Stomach (tissue), 9 donors: Measurements from ENCODE around the gene CD40. TPM values are rescaled to one million over a fixed set of nuclear protein-coding genes. Genes with fewer than 3 reads are reported as not detected.

ENCODE experiments used
- DNase-seq, 2 donors: peaks; one replicate each; pipeline versions ENCODE4 v3.0.0 to v3.0.0-alpha.2; 2013 to 2019
- H3K27ac ChIP-seq, 5 donors: fragments of 200-600 bp in 4 of 5; sonication (generic) in 4 of 5; one replicate each; pipeline ENCODE4 v1.5.1; 2013 to 2019; ENCODE audit warnings: mild to moderate bottlenecking in 1 of 5, moderate library complexity in 1 of 5
- H3K27me3 ChIP-seq, 3 donors: fragments of 200-600 bp; sonication (generic); one replicate each; pipeline ENCODE4 v1.5.1; 2017 to 2019; ENCODE audit warnings: mixed run types in 1 of 3
- H3K36me3 ChIP-seq, 4 donors: fragments of 200-600 bp; sonication (generic); 1 replicate in 3 of 4; 2 replicates in 1 of 4; pipeline ENCODE4 v1.5.1; 2016 to 2019
- H3K4me1 ChIP-seq, 4 donors: fragments of 200-600 bp; sonication (generic); one replicate each; pipeline ENCODE4 v1.5.1; 2016 to 2019
- H3K4me3 ChIP-seq, 4 donors: fragments of 200-600 bp; sonication (generic) in 3 of 4; one replicate each; pipeline ENCODE4 v1.5.1; 2016 to 2019; ENCODE audit warnings: mild to moderate bottlenecking in 1 of 4
- H3K9me3 ChIP-seq, 4 donors: fragments of 200-600 bp; sonication (generic); one replicate each; pipeline ENCODE4 v1.5.1; 2016 to 2019
- CTCF ChIP-seq, 7 experiments: fragments of 450-650 bp in 4 of 7; fragments of 200-600 bp in 3 of 7; sonication (generic) in 3 of 7; IDR thresholded peaks; one replicate each; pipeline ENCODE4 v1.5.1; 2016 to 2019; ENCODE audit warnings: antibody characterized with exemption in 7 of 7, control low read depth in 2 of 7, mild to moderate bottlenecking in 1 of 7
- EP300 ChIP-seq: sonication (generic); formaldehyde crosslinking; IDR thresholded peaks from one replicate; pipeline ENCODE4 v1.6.1; 2017; ENCODE audit warnings: antibody characterized with exemption
- POLR2A ChIP-seq, 4 donors: fragments of 450-650 bp; IDR thresholded peaks; one replicate each; pipeline ENCODE4 v1.6.1; 2016; ENCODE audit warnings: antibody characterized with exemption in 4 of 4, control low read depth in 2 of 4, mild to moderate bottlenecking in 1 of 4, moderate library complexity in 1 of 4
- POLR2AphosphoS5 ChIP-seq, 3 donors: sonication (generic); formaldehyde crosslinking; IDR thresholded peaks; one replicate each; pipeline ENCODE4 v1.6.1; 2016; ENCODE audit warnings: antibody characterized with exemption in 3 of 3
- WGBS, 5 donors: extraction: QIAGEN DNeasy Blood & Tissue Kit in 3 of 5; methylation state at CpG; one replicate each; pipeline versions ENCODE4 v1.1.5 to v1.1.7; 2013 to 2018; 5-methylcytosine and 5-hydroxymethylcytosine counted together
- intact Hi-C: fragments of 100-400 bp; cut with DNase I; formaldehyde crosslinking; loops from one replicate; pipeline ENCODE4 v1.15.1; 2023; ENCODE audit warnings: low total_unique reads
- polyA plus RNA-seq, 3 donors: library from polyadenylated mRNA; stranded (reverse); fragments of 200-250 nt; gene quantifications; one replicate each; pipeline ENCODE4 v1.2.3, GENCODE V29; 2013
- total RNA-seq, 5 donors: library from RNA; depleted of rRNA; stranded (reverse); fragments of >200 nt; gene quantifications; one replicate each; pipeline versions ENCODE4 v1.1.0 to v1.2.3, GENCODE V29; 2014 to 2016
- donor health status: healthy with polysubstance abuse.
- donor health status: Bipolar disorder and iron deficiency.
- donor health status: healthy.

Gene CD40
- total and polyA plus RNA-seq, 8 donors = 2.8 to 19.9 (median 5.3) TPM; not detected in 1

GRCh38 chr20:46172455-46172854, 54.3 kb downstream of the CD40 start:
- Histone ChIP-seq H3K27ac (no peak overlapping the region), H3K27me3 (peaks cover 14 to 90% (median 57%) of the 10 kb centered on the region in 3 donors), H3K36me3 (no peaks in the 10 kb centered on the region), H3K9me3 (no peaks in the 10 kb centered on the region), H3K4me3 (no peak overlapping the region), H3K4me1 (peaks cover 0 to 10% (median 4%) of the 10 kb centered on the region in 4 donors)
- intact Hi-C loops = loop anchor here (10.0 kb wide), 1 partner anchor 148 kb away; the partner anchor contains the start of gene SLC12A5
- WGBS, 5 donors = 51 to 65% (median 57%) methylated on average over 6 of the region's 6 CpGs
- no peak for TF ChIP-seq CTCF (IDR thresholded peaks at IDR 0.05)
- TF ChIP-seq EP300 = no peak
- no peak for TF ChIP-seq POLR2AphosphoS5 (IDR thresholded peaks at IDR 0.05)
- no peak for TF ChIP-seq POLR2A (IDR thresholded peaks at IDR 0.05)
- no peak for DNase-seq

DNA sequence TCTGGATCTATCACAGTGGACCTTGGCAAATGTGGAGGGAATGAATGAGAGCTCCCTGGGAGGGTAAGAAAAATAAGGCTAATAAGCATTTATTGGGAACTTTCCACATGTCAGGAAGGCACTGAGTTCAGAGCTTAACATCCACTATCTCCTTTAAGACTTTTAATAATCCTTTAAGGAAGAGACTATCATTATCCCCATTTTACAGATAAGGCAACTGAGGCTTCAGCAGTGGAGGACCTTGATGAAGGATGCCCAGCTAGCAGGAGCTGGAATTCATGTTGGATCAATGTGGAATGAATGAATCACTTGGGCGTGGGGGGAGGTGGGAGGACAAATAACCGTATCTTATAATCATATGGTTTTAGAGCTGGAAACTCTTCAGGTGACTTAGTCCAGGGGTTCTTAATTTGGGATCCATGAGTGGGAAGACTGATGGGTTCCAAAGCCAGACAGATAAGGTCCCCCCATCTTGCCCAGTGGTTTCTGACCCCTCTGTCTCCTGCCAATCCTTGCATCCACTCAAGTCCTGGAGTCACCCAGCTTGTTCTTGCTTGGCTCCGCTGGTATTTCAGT, 54.9 kb downstream of the CD40 start:
- H3K9me3 ChIP-seq = no peaks in the 10 kb centered on the region
- no peak for DNase-seq
- peaks cover 14 to 91% (median 57%) of the 10 kb centered on the region in 3 donors for H3K27me3 ChIP-seq
- H3K4me1 ChIP-seq = peaks cover 0 to 10% (median 4%) of the 10 kb centered on the region in 4 donors
- H3K36me3 ChIP-seq = no peaks in the 10 kb centered on the region
- TF ChIP-seq POLR2AphosphoS5 (IDR thresholded peaks at IDR 0.05) = no peak
- H3K27ac ChIP-seq = no peak overlapping the region
- no peak overlapping the region for H3K4me3 ChIP-seq
- intact Hi-C loops = loop anchor here (10.0 kb wide), 1 partner anchor 148 kb away; the partner anchor contains the start of gene SLC12A5
- 59 to 68% (median 60%) methylated on average over 2 to 3 of the region's 3 CpGs for WGBS, 5 donors

- DNase-seq = no peak
- H3K4me3 ChIP-seq = peak overlapping the region in 1 of 4 donors; percentile 13
- no peaks in the 10 kb centered on the region for H3K36me3 ChIP-seq
- 20 to 29% (median 28%) methylated on average over 22 to 25 of the region's 25 CpGs for WGBS, 5 donors
- TF ChIP-seq CTCF (IDR thresholded peaks at IDR 0.05) (no peak), POLR2AphosphoS5 (IDR thresholded peaks at IDR 0.05) (no peak), POLR2A (IDR thresholded peaks at IDR 0.05) (no peak), EP300 (no peak)
- intact Hi-C loops = loop anchor here (10.0 kb wide), 1 partner anchor 149 kb away; the partner anchor contains the start of gene SLC12A5
- H3K4me1 ChIP-seq = peaks cover 0 to 10% (median 4%) of the 10 kb centered on the region in 4 donors
- H3K27ac ChIP-seq = no peak overlapping the region
- peaks cover 14 to 92% (median 57%) of the 10 kb centered on the region in 3 donors for H3K27me3 ChIP-seq
- no peaks in the 10 kb centered on the region for H3K9me3 ChIP-seq
These were observed 55.7 kb downstream of the CD40 start for GRCh38 chr20:46173652-46174468.

DNA sequence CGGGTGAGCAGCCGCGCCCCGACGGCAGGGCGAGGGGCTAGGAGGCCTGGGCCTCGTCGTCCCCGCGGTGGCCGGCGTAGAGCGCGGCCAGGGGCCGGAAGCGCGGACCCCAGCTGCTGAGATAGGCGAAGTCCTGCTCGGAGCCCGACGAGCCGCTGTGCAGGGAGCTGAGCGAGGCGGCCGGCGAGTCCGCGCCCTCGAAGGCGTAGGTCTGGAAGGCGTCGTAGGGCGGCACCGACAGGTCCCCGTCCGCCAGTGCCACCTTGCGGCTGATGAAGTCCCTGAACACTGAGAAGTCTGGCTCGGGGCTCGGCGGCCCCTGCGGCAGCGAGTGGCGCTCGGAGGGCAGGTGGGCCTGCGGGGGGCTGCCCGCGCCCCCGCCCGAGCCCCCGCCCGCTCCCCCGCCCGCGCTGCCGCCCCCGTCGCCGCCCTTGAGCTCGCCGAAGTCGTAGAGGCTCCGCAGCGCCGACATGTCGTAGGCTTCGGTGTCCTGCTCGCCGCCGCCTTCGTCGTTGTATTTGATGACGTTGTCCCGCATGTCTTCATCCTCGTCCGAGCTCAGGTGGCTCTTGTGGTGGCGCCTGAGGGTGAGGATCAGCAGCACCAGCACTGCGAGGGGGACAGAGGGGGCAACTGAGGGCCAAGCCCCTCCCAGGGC, 56.5 kb downstream of the CD40 start:
- Histone ChIP-seq H3K4me3 (peak overlapping the region in 3 of 4 donors; percentile 13 to 24 (median 20)), H3K36me3 (no peaks in the 10 kb centered on the region), H3K9me3 (no peaks in the 10 kb centered on the region), H3K4me1 (peaks cover 0 to 10% (median 4%) of the 10 kb centered on the region in 4 donors), H3K27me3 (peaks cover 14 to 91% (median 57%) of the 10 kb centered on the region in 3 donors), H3K27ac (no peak overlapping the region)
- TF ChIP-seq EP300 = no peak
- TF ChIP-seq POLR2AphosphoS5 (IDR thresholded peaks at IDR 0.05) = no peak
- peak in 4 of 7 experiments; percentile 30 to 51 (median 46) for TF ChIP-seq CTCF (IDR thresholded peaks at IDR 0.05)
- intact Hi-C loops = loop anchor here (10.0 kb wide), 1 partner anchor 150 kb away; the partner anchor contains the start of gene SLC12A5
- WGBS, 5 donors = 4 to 13% (median 7%) methylated on average over 32 to 77 of the region's 77 CpGs
- DNase-seq = peak; percentile 75 to 91
